Neural crest cell (in vitro differentiated cells): ENCODE results near the gene TRMT6. TPM values are rescaled to one million over a fixed set of nuclear protein-coding genes. Genes with fewer than 3 reads are reported as not detected.

Source experiments
- DNase-seq: peaks from one replicate; pipeline ENCODE4 v3.0.0; 2021; ENCODE audit warnings: low read depth, mixed read lengths, low spot score
- H3K27ac Mint-ChIP-seq: one replicate; pipeline ENCODE4 v1.8.0; 2021; ENCODE audit warnings: mild to moderate bottlenecking, mixed read lengths; ENCODE audit not compliant: unreplicated experiment
- H3K27me3 Mint-ChIP-seq: 2 replicates; pipeline ENCODE4 v1.8.0; 2021; ENCODE audit warnings: low read depth, mild to moderate bottlenecking, mixed read lengths
- H3K36me3 Mint-ChIP-seq: 2 replicates; pipeline ENCODE4 v1.8.0; 2021; ENCODE audit warnings: low read depth, mild to moderate bottlenecking, mixed read lengths
- H3K4me1 Mint-ChIP-seq: 2 replicates; pipeline ENCODE4 v1.8.0; 2021; ENCODE audit warnings: mixed read lengths
- H3K4me3 Mint-ChIP-seq: one replicate; pipeline ENCODE4 v1.8.0; 2021; ENCODE audit warnings: mild to moderate bottlenecking, mixed read lengths
- H3K9me3 Mint-ChIP-seq: 2 replicates; pipeline ENCODE4 v1.8.0; 2021; ENCODE audit warnings: mixed read lengths
- total RNA-seq: library from RNA; stranded (reverse); gene quantifications from 2 replicates; pipeline ENCODE4 v1.2.1, GENCODE V29; 2021
- TF ChIP-seq, protein P1 (sequence below): fragments of 200-600 bp; sonication (generic); conservative IDR thresholded peaks from 2 replicates; pipeline ENCODE4 v1.5.0; 2021; ENCODE audit warnings: antibody characterized with exemption, mild to moderate bottlenecking

Gene TRMT6
- total RNA-seq, 1 donor from 2014 or later, result 23.1 TPM

DNA sequence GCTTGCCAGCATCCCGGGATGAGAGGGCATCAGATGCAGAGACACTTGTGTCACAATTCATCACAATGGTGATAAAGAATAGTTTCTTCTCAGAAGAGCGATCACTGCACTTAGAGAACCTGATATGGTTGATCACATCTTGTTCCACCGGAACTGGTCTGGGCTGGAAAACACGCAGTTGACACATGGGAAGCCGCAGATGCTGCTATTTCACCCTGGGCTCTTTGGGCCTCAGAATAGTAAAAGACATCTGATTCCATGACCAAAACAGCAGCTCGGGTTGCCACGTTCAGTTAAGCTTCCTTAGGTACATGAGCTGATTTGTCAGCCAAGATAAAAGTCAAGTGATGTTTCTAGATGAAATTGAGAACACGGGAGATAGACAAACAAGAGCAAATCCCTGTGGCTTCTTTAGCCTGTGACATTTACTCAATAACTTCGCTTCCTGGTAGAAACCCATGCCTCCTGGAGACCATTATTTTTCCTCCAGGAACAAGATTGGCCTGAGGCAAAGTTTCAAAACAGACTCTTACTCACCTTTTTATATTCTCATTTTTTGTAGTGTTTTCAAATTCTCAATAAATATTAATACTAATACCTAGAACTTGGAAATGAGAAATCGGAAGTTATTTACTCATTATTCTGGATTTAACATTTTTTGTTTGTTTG lies 59.4 kb downstream of the TRMT6 start:
- H3K27me3 Mint-ChIP-seq, result peaks cover 23% of the 10 kb centered on the region
- no peaks in the 10 kb centered on the region for H3K4me1 Mint-ChIP-seq
- H3K27ac Mint-ChIP-seq, result no peak overlapping the region
- TF ChIP-seq, protein P1, sequence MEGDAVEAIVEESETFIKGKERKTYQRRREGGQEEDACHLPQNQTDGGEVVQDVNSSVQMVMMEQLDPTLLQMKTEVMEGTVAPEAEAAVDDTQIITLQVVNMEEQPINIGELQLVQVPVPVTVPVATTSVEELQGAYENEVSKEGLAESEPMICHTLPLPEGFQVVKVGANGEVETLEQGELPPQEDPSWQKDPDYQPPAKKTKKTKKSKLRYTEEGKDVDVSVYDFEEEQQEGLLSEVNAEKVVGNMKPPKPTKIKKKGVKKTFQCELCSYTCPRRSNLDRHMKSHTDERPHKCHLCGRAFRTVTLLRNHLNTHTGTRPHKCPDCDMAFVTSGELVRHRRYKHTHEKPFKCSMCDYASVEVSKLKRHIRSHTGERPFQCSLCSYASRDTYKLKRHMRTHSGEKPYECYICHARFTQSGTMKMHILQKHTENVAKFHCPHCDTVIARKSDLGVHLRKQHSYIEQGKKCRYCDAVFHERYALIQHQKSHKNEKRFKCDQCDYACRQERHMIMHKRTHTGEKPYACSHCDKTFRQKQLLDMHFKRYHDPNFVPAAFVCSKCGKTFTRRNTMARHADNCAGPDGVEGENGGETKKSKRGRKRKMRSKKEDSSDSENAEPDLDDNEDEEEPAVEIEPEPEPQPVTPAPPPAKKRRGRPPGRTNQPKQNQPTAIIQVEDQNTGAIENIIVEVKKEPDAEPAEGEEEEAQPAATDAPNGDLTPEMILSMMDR, result no peak
- DNase-seq, result no peak
- no peaks in the 10 kb centered on the region for H3K9me3 Mint-ChIP-seq
- H3K4me3 Mint-ChIP-seq, result no peak overlapping the region
- H3K36me3 Mint-ChIP-seq, result no peaks in the 10 kb centered on the region

DNA sequence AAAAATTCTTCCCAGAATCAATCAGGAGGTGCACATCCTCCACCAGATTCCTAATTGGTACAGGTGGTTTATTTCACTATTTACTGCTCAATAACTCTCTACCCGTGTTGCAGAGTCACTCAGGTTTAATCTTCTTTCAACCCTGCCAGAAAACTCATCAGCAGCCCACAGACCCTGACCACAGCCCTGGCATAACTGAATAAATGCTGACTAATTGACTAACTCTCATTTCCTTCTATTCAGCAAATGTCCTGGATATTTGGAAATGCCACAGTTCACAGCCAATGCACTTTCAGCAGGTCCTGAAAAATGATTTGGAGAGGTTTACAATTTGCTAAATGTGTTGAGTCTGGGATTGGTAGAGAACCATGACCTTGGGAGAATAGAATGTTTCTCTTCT lies 62.3 kb downstream of the TRMT6 start:
- Mint-ChIP-seq H3K27me3 (peaks cover 21% of the 10 kb centered on the region), H3K4me3 (no peak overlapping the region), H3K4me1 (no peaks in the 10 kb centered on the region), H3K9me3 (no peaks in the 10 kb centered on the region), H3K36me3 (no peaks in the 10 kb centered on the region), H3K27ac (no peak overlapping the region)
- TF ChIP-seq, protein P1, result no peak
- DNase-seq, result no peak

DNA sequence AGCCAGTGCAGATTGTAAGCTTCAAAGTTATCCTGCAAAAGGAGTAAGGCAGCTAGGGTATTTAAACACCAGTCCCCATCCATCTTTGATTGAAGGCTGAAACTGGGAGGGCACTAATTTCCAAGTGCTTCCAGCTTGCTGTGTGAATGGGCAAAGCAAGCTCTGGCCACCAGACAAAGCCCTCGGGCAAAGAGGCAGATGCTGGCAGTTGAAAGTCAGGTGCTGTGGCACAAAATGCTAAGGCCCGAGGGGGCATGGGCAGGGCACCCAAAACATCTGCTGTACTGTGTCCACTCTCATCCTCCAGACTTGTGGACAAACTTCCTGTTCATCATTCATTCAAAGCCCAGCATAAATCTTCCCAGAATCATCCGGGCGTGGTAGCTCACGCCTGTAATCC lies 62.9 kb downstream of the TRMT6 start:
- Mint-ChIP-seq H3K36me3 (no peaks in the 10 kb centered on the region), H3K27me3 (peaks cover 22% of the 10 kb centered on the region), H3K9me3 (no peaks in the 10 kb centered on the region), H3K27ac (no peak overlapping the region), H3K4me3 (no peak overlapping the region), H3K4me1 (no peaks in the 10 kb centered on the region)
- TF ChIP-seq, protein P1, result no peak
- DNase-seq, result no peak

Other genes with a start within 250 kb of the TRMT6 start
- 5.0 and 6.9 TPM in 2 replicates for gene SHLD1, start 200.1 kb downstream of the TRMT6 start, total RNA-seq
- gene CHGB, start 39.0 kb downstream of the TRMT6 start, total RNA-seq, result 3.3 and 3.9 TPM in 2 replicates
- gene MCM8, start 119 bp upstream of the TRMT6 start, total RNA-seq, result 36.2 and 39.8 TPM in 2 replicates
- gene CRLS1, start 55.6 kb upstream of the TRMT6 start, total RNA-seq, result 37.0 and 37.7 TPM in 2 replicates
- not detected in 2 replicates for gene LRRN4, start 103.5 kb upstream of the TRMT6 start, total RNA-seq
- 0.23 TPM in 1 of 2 replicates, not detected in the other for gene FERMT1, start 172.5 kb upstream of the TRMT6 start, total RNA-seq